WTC11 (cell line): ENCODE results near the gene SSR3. TPM values are rescaled to one million over a fixed set of nuclear protein-coding genes. Genes with fewer than 3 reads are reported as not detected.

ENCODE experiments used
- ATAC-seq: fragments of 200-7000 bp; cut with Tn5 transposase; 2 replicates; pipeline ENCODE4 v1.10.0; 2021; ENCODE audit warnings: mild to moderate bottlenecking, moderate library complexity
- CTCF ChIA-PET: fragments of 300-600 bp; sonication (Branson Sonifier 250); formaldehyde crosslinking; loops from one replicate; lab custom pipeline; 2021; ENCODE audit warnings: antibody characterized with exemption; lab: Charles Lee
- POLR2A ChIA-PET: fragments of 350-600 bp; sonication (Branson Sonifier 250); formaldehyde crosslinking; loops from one replicate; lab custom pipeline; 2021; ENCODE audit warnings: antibody characterized with exemption; lab: Charles Lee
- DNase-seq: peaks from one replicate; pipeline ENCODE4 v3.0.0; 2021; ENCODE audit warnings: low spot score
- H3K27ac Mint-ChIP-seq: 2 replicates; pipeline ENCODE4 v1.8.0; 2021; ENCODE audit warnings: mixed read lengths
- H3K27me3 Mint-ChIP-seq: 2 replicates; pipeline ENCODE4 v1.8.0; 2021; ENCODE audit warnings: low read depth, mild to moderate bottlenecking, moderate library complexity, mixed read lengths
- H3K36me3 Mint-ChIP-seq: 2 replicates; pipeline ENCODE4 v1.8.0; 2021; ENCODE audit warnings: mixed read lengths
- H3K4me1 Mint-ChIP-seq: 2 replicates; pipeline ENCODE4 v1.8.0; 2022; ENCODE audit warnings: mixed read lengths
- H3K4me3 Mint-ChIP-seq: 2 replicates; pipeline ENCODE4 v1.8.0; 2021; ENCODE audit warnings: mild to moderate bottlenecking, moderate library complexity, mixed read lengths
- H3K9me3 Mint-ChIP-seq: 2 replicates; pipeline ENCODE4 v1.8.0; 2021; ENCODE audit warnings: mixed read lengths
- CREM ChIP-seq: sonication (generic); formaldehyde crosslinking; IDR thresholded peaks from 2 replicates; pipeline ENCODE4 v1.8.1; 2022; ENCODE audit warnings: mild to moderate bottlenecking, missing genetic modification reagents, moderate library complexity
- ERG ChIP-seq: fragments of 250-450 bp; sonication (Bioruptor Pico); IDR thresholded peaks from 2 replicates; pipeline ENCODE4 v1.8.0; 2021; ENCODE audit warnings: mild to moderate bottlenecking
- FOXK1 ChIP-seq: sonication (generic); formaldehyde crosslinking; IDR thresholded peaks from 2 replicates; pipeline ENCODE4 v1.8.0; 2022; ENCODE audit warnings: mild to moderate bottlenecking, moderate library complexity, missing genetic modification reagents
- FOXP1 ChIP-seq: sonication (generic); formaldehyde crosslinking; IDR thresholded peaks from 2 replicates; pipeline ENCODE4 v1.8.0; 2022; ENCODE audit warnings: missing genetic modification reagents, mild to moderate bottlenecking, moderate library complexity, borderline replicate concordance
- GABPB1 ChIP-seq: sonication (generic); formaldehyde crosslinking; IDR thresholded peaks from 2 replicates; pipeline ENCODE4 v1.8.1; 2023; ENCODE audit warnings: mild to moderate bottlenecking, missing genetic modification reagents
- GTF2I ChIP-seq: fragments of 250-450 bp; sonication (Bioruptor Pico); conservative IDR thresholded peaks from 2 replicates; pipeline ENCODE4 v1.4.0; 2021; ENCODE audit warnings: mild to moderate bottlenecking
- HMGA2 ChIP-seq: fragments of 250-450 bp; sonication (Bioruptor Pico); IDR thresholded peaks from 2 replicates; pipeline ENCODE4 v1.4.0; 2021; ENCODE audit warnings: mild to moderate bottlenecking, moderate library complexity
- IRF1 ChIP-seq: sonication (generic); formaldehyde crosslinking; IDR thresholded peaks from 2 replicates; pipeline ENCODE4 v1.8.0; 2023; ENCODE audit warnings: missing genetic modification reagents
- MAX ChIP-seq: sonication (generic); formaldehyde crosslinking; IDR thresholded peaks from 2 replicates; pipeline ENCODE4 v1.8.0; 2022; ENCODE audit warnings: mild to moderate bottlenecking, missing genetic modification reagents
- RELA ChIP-seq: sonication (generic); formaldehyde crosslinking; IDR thresholded peaks from 2 replicates; pipeline ENCODE4 v1.8.1; 2022; ENCODE audit warnings: missing genetic modification reagents, mild to moderate bottlenecking, borderline replicate concordance
- TEAD1 ChIP-seq: sonication (generic); formaldehyde crosslinking; IDR thresholded peaks from 2 replicates; pipeline ENCODE4 v1.8.0; 2022; ENCODE audit warnings: mild to moderate bottlenecking, missing genetic modification reagents
- USF2 ChIP-seq: sonication (generic); formaldehyde crosslinking; IDR thresholded peaks from 2 replicates; pipeline ENCODE4 v1.8.1; 2023; ENCODE audit warnings: mild to moderate bottlenecking, missing genetic modification reagents, moderate library complexity
- ZBTB21 ChIP-seq: sonication (generic); formaldehyde crosslinking; IDR thresholded peaks from 2 replicates; pipeline ENCODE4 v1.8.1; 2023; ENCODE audit warnings: mild to moderate bottlenecking, missing genetic modification reagents, borderline replicate concordance
- ZMAT4 ChIP-seq: fragments of 250-450 bp; sonication (Bioruptor Pico); IDR thresholded peaks from 2 replicates; pipeline ENCODE4 v1.9.0; 2021; ENCODE audit warnings: mild to moderate bottlenecking
- ZNF121 ChIP-seq: sonication (generic); formaldehyde crosslinking; IDR thresholded peaks from 2 replicates; pipeline ENCODE4 v1.8.0; 2023; ENCODE audit warnings: missing genetic modification reagents
- ZNF219 ChIP-seq: sonication (generic); formaldehyde crosslinking; IDR thresholded peaks from 2 replicates; pipeline ENCODE4 v1.8.0; 2023; ENCODE audit warnings: missing genetic modification reagents, mild to moderate bottlenecking, borderline replicate concordance
- ZNF263 ChIP-seq: sonication (generic); formaldehyde crosslinking; IDR thresholded peaks from 2 replicates; pipeline ENCODE4 v1.8.1; 2022; ENCODE audit warnings: low read depth, mild to moderate bottlenecking, moderate library complexity, missing genetic modification reagents
- ZNF416 ChIP-seq: fragments of 250-450 bp; sonication (Bioruptor Pico); IDR thresholded peaks from 2 replicates; pipeline ENCODE4 v1.9.0; 2021; ENCODE audit warnings: mild to moderate bottlenecking, inconsistent platforms
- ZSCAN18 ChIP-seq: fragments of 250-450 bp; sonication (Bioruptor Pico); IDR thresholded peaks from 2 replicates; pipeline ENCODE4 v2.1.2; 2022; ENCODE audit warnings: mild to moderate bottlenecking, moderate library complexity
- total RNA-seq: library from RNA; stranded (reverse); gene quantifications from 3 replicates; pipeline ENCODE4 v1.2.3, GENCODE V29; 2021
- TF ChIP-seq, protein P1 (sequence below): sonication (generic); formaldehyde crosslinking; IDR thresholded peaks from 2 replicates; pipeline ENCODE4 v1.8.1; 2023; ENCODE audit warnings: mild to moderate bottlenecking, missing genetic modification reagents
- TF ChIP-seq, protein P2 (sequence below): fragments of 250-450 bp; sonication (Bioruptor Pico); IDR thresholded peaks from 2 replicates; pipeline ENCODE4 v1.9.0; 2021; ENCODE audit warnings: moderate library complexity, mild to moderate bottlenecking, inconsistent platforms, borderline replicate concordance
- TF ChIP-seq, protein P3 (sequence below): sonication (generic); formaldehyde crosslinking; IDR thresholded peaks from 2 replicates; pipeline ENCODE4 v1.8.0; 2023; ENCODE audit warnings: missing genetic modification reagents, mild to moderate bottlenecking, borderline replicate concordance

The SSR3 gene
- total RNA-seq, 1 experiment from 2014 or later, result 162 TPM

- TF ChIP-seq ZMAT4 (CRISPR knock-in tag), result no peak
- no peak for TF ChIP-seq CREM (CRISPR knock-in tag)
- TF ChIP-seq, protein P1, sequence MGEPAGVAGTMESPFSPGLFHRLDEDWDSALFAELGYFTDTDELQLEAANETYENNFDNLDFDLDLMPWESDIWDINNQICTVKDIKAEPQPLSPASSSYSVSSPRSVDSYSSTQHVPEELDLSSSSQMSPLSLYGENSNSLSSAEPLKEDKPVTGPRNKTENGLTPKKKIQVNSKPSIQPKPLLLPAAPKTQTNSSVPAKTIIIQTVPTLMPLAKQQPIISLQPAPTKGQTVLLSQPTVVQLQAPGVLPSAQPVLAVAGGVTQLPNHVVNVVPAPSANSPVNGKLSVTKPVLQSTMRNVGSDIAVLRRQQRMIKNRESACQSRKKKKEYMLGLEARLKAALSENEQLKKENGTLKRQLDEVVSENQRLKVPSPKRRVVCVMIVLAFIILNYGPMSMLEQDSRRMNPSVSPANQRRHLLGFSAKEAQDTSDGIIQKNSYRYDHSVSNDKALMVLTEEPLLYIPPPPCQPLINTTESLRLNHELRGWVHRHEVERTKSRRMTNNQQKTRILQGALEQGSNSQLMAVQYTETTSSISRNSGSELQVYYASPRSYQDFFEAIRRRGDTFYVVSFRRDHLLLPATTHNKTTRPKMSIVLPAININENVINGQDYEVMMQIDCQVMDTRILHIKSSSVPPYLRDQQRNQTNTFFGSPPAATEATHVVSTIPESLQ, result no peak
- no peak for TF ChIP-seq ZSCAN18 (CRISPR knock-in tag)
- TF ChIP-seq TEAD1 (CRISPR knock-in tag), result no peak
- no peak for TF ChIP-seq ZBTB21
- TF ChIP-seq IRF1 (CRISPR knock-in tag), result no peak
- no peak for TF ChIP-seq ZNF263 (CRISPR knock-in tag)
These were observed 15.1 kb downstream of the SSR3 start (continued) for GRCh38 chr3:156539802-156540201.

- TF ChIP-seq, protein P2, sequence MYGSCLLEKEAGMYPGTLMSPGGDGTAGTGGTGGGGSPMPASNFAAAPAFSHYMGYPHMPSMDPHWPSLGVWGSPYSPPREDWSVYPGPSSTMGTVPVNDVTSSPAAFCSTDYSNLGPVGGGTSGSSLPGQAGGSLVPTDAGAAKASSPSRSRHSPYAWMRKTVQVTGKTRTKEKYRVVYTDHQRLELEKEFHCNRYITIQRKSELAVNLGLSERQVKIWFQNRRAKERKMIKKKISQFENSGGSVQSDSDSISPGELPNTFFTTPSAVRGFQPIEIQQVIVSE, result no peak
- TF ChIP-seq IRF1 (CRISPR knock-in tag) (no peak), HMGA2 (no peak), USF2 (CRISPR knock-in tag) (no peak), FOXP1 (CRISPR knock-in tag) (no peak), GABPB1 (CRISPR knock-in tag) (no peak), ZNF416 (CRISPR knock-in tag) (no peak), ZNF219 (CRISPR knock-in tag) (no peak), RELA (CRISPR knock-in tag) (no peak), MAX (CRISPR knock-in tag) (no peak), FOXK1 (no peak), GTF2I (CRISPR knock-in tag) (no peak), ZNF121 (CRISPR knock-in tag) (no peak), CREM (CRISPR knock-in tag) (no peak), ERG (no peak)
- TF ChIP-seq, protein P3, sequence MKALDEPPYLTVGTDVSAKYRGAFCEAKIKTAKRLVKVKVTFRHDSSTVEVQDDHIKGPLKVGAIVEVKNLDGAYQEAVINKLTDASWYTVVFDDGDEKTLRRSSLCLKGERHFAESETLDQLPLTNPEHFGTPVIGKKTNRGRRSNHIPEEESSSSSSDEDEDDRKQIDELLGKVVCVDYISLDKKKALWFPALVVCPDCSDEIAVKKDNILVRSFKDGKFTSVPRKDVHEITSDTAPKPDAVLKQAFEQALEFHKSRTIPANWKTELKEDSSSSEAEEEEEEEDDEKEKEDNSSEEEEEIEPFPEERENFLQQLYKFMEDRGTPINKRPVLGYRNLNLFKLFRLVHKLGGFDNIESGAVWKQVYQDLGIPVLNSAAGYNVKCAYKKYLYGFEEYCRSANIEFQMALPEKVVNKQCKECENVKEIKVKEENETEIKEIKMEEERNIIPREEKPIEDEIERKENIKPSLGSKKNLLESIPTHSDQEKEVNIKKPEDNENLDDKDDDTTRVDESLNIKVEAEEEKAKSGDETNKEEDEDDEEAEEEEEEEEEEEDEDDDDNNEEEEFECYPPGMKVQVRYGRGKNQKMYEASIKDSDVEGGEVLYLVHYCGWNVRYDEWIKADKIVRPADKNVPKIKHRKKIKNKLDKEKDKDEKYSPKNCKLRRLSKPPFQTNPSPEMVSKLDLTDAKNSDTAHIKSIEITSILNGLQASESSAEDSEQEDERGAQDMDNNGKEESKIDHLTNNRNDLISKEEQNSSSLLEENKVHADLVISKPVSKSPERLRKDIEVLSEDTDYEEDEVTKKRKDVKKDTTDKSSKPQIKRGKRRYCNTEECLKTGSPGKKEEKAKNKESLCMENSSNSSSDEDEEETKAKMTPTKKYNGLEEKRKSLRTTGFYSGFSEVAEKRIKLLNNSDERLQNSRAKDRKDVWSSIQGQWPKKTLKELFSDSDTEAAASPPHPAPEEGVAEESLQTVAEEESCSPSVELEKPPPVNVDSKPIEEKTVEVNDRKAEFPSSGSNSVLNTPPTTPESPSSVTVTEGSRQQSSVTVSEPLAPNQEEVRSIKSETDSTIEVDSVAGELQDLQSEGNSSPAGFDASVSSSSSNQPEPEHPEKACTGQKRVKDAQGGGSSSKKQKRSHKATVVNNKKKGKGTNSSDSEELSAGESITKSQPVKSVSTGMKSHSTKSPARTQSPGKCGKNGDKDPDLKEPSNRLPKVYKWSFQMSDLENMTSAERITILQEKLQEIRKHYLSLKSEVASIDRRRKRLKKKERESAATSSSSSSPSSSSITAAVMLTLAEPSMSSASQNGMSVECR (CRISPR knock-in tag), result no peak
- CTCF ChIA-PET, result no interaction called here
- no peak for DNase-seq
- Mint-ChIP-seq H3K4me1 (peaks cover 18% of the 10 kb centered on the region), H3K27ac (no peak overlapping the region), H3K9me3 (no peaks in the 10 kb centered on the region), H3K27me3 (no peaks in the 10 kb centered on the region), H3K36me3 (peaks cover 31% of the 10 kb centered on the region), H3K4me3 (no peak overlapping the region)
- POLR2A ChIA-PET, result no interaction called here
- no peak for ATAC-seq
These were observed 15.9 kb downstream of the SSR3 start for GRCh38 chr3:156539051-156539450.
